GM23248 (cell line): ENCODE measurements around the gene TOPBP1.

Experiments
- EZH2 ChIP-seq: fragments of 200-600 bp; sonication (generic); IDR thresholded peaks from 2 replicates; pipeline ENCODE4 v1.6.1; 2018; ENCODE audit warnings: antibody characterized with exemption, mild to moderate bottlenecking; ENCODE audit not compliant: insufficient read depth, poor library complexity, severe bottlenecking
- EZH2phosphoT487 ChIP-seq: fragments of 200-600 bp; sonication (generic); IDR thresholded peaks from 2 replicates; pipeline ENCODE4 v1.6.1; 2018; ENCODE audit warnings: antibody characterized with exemption, moderate library complexity, mild to moderate bottlenecking, low read depth; ENCODE audit not compliant: insufficient read depth

GRCh38 chr3:133562376-133562775, 99.4 kb downstream of the TOPBP1 start:
- TF ChIP-seq EZH2: no peak
- TF ChIP-seq EZH2phosphoT487: no peak
